Kidney (tissue), 14 donors: ENCODE data around the gene NAT9. TPM values are rescaled to one million over a fixed set of nuclear protein-coding genes. Genes with fewer than 3 reads are reported as not detected.
A peak's percentile ranks its signal among the peaks of the same experiment; 100 is the strongest.

Experiments used
- DNase-seq, 5 donors: peaks; one replicate each; pipeline ENCODE4 v3.0.0-alpha.2; 2013 to 2020
- FAIRE-seq: peaks from 2 replicates; lab custom pipeline; 2012; peaks lifted over from hg19 to GRCh38; lab: Jason Lieb, UNC
- H3K27ac ChIP-seq, 2 donors: one replicate each; pipeline ENCODE4 v1.7.0; 2013; ENCODE audit warnings: low read depth in 2 of 2, low read length in 2 of 2, inconsistent platforms in 1 of 2
- H3K27me3 ChIP-seq: one replicate; pipeline ENCODE4 v1.7.1; 2013; ENCODE audit warnings: low read length, inconsistent platforms; ENCODE audit not compliant: control insufficient read depth, insufficient read depth
- H3K36me3 ChIP-seq, 3 donors: one replicate each; pipeline versions ENCODE4 v1.7.0 to v1.7.1; 2013; ENCODE audit warnings: low read length in 3 of 3, control low read depth in 1 of 3, inconsistent platforms in 1 of 3; ENCODE audit not compliant: insufficient read depth in 3 of 3, control insufficient read depth in 2 of 3
- H3K4me1 ChIP-seq, 3 donors: one replicate each; pipeline versions ENCODE4 v1.7.0 to v1.7.1; 2013; ENCODE audit warnings: low read length in 3 of 3, inconsistent platforms in 1 of 3, low read depth in 1 of 3; ENCODE audit not compliant: control insufficient read depth in 2 of 3, insufficient read depth in 2 of 3
- H3K4me3 ChIP-seq, 3 donors: one replicate each; pipeline versions ENCODE4 v1.7.0 to v1.8.1; 2013; ENCODE audit warnings: low read length in 3 of 3, control low read depth in 1 of 3, inconsistent platforms in 1 of 3
- H3K9ac ChIP-seq, 3 donors: one replicate each; pipeline versions ENCODE4 v1.7.0 to v1.7.1; 2013; ENCODE audit warnings: low read length in 3 of 3, control low read depth in 1 of 3, inconsistent platforms in 1 of 3
- H3K9me3 ChIP-seq, 3 donors: one replicate each; pipeline versions ENCODE4 v1.7.0 to v1.7.1; 2013; ENCODE audit warnings: low read length in 3 of 3, control low read depth in 1 of 3, inconsistent platforms in 1 of 3; ENCODE audit not compliant: control insufficient read depth in 2 of 3, insufficient read depth in 1 of 3
- intact Hi-C: fragments of 100-400 bp; cut with DNase I; formaldehyde crosslinking; loops from one replicate; pipeline ENCODE4 v1.11.1; 2022
- polyA plus RNA-seq: library from polyadenylated mRNA; stranded (reverse); fragments of 350-450 nt; fragmentation: Illumina TruSeq; extraction: RNeasy Lipid Tissue Mini Kit (QIAGEN cat#74804); gene quantifications from one replicate; pipeline ENCODE4 v1.2.3, GENCODE V29; 2014; ENCODE audit warnings: low read depth, low replicate concordance; ENCODE audit not compliant: insufficient read depth
- total RNA-seq: library from RNA; stranded (reverse); fragmentation: NEBNext Ultra II Directional; extraction: Animal tissue kit (Norgen Biotek cat#: 25700); gene quantifications from one replicate; pipeline ENCODE4 v1.2.1, GENCODE V29; 2021
- TF ChIP-seq, protein P1 (sequence below): IDR thresholded peaks from 3 replicates; pipeline ENCODE4 v1.5.1; 2012; ENCODE audit warnings: mild to moderate bottlenecking, moderate library complexity, borderline replicate concordance; ENCODE audit not compliant: insufficient read depth; ENCODE audit errors: extremely low read depth
- donor health status: control.
- donor health status: control.
- donor health status: control.
- donor health status: control.
- donor health status: control.
- donor health status: DM: yes; HTN: yes; CAD: no.
- donor health status: Normal renal cell carcinoma (clear cell type).

NAT9 gene
- total and polyA plus RNA-seq, 2 donors from 2014 or later: 33.5 to 41.5 TPM

DNA sequence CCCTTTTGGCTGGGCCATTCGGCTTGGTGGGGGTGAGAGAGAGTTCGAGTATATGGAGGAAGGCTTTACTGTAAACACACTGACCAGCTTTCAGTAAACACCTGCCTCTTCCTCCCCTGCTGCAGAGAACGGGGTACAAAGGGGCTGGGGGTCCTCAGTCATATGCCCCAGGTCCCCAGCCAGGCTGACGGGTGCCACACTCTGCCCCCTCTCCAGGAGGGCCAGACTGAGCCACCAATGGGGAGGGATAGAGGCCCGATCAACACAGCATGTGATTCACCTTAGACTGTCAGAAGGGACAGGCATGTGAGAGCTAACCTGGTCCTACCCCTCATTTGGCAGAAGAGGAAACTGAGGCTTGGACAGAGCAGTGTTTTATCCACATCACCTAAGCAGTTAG is 14.7 kb downstream of the NAT9 start:
- Histone ChIP-seq H3K9ac (no peak overlapping the region), H3K4me3 (no peak overlapping the region), H3K27me3 (no peaks in the 10 kb centered on the region), H3K36me3 (peaks cover 0 to 4% (median 0%) of the 10 kb centered on the region in 3 donors), H3K9me3 (no peaks in the 10 kb centered on the region), H3K4me1 (peaks cover 2 to 43% (median 30%) of the 10 kb centered on the region in 3 donors), H3K27ac (peak overlapping the region in 1 of 2 donors; percentile 39)
- FAIRE-seq (no peak), DNase-seq (no peak)
- TF ChIP-seq, protein P1, sequence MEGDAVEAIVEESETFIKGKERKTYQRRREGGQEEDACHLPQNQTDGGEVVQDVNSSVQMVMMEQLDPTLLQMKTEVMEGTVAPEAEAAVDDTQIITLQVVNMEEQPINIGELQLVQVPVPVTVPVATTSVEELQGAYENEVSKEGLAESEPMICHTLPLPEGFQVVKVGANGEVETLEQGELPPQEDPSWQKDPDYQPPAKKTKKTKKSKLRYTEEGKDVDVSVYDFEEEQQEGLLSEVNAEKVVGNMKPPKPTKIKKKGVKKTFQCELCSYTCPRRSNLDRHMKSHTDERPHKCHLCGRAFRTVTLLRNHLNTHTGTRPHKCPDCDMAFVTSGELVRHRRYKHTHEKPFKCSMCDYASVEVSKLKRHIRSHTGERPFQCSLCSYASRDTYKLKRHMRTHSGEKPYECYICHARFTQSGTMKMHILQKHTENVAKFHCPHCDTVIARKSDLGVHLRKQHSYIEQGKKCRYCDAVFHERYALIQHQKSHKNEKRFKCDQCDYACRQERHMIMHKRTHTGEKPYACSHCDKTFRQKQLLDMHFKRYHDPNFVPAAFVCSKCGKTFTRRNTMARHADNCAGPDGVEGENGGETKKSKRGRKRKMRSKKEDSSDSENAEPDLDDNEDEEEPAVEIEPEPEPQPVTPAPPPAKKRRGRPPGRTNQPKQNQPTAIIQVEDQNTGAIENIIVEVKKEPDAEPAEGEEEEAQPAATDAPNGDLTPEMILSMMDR: no peak
- intact Hi-C loops: no loop called here

DNA sequence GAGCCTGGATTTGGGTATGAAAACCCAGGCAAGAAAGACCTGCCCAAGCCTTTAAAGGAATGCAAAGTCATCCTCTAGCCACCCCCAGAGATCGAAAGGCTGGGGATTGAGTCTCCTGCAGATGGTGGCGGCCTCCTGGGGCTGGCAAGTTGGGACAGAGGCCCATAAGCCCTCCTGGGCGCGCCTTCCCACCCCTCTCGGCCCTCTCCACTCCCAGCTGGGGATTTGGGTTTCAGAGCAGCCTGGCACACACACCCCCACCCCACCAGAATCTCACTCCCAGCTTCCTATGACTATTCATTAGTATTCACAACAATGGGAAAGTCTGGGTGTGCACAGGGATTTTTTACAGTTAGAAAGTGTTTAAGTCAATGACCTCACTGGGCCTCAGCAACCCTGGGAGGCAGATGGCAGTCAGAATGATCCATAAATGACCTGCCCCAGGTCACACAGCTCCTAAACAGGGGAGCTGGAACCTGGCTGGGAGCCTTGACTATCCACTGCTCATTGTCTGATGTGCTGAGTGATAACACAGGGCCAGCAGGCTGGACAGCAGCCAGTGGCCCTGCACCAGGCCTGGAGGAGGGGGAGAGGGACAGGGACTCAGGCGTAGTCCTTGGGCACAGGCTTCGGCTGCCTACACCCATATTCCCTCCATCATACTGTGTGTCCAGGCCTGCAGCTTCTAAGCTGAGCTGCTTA is 15.6 kb downstream of the NAT9 start:
- no peaks in the 10 kb centered on the region for H3K9me3 ChIP-seq
- intact Hi-C loops: no loop called here
- DNase-seq (peak in 1 of 5 donors; percentile 19), FAIRE-seq (no peak)
- H3K27ac ChIP-seq: peak overlapping the region; percentile 41 to 63
- peaks cover 2 to 43% (median 33%) of the 10 kb centered on the region in 3 donors for H3K4me1 ChIP-seq
- H3K9ac ChIP-seq: no peak overlapping the region
- H3K36me3 ChIP-seq: no peaks in the 10 kb centered on the region
- TF ChIP-seq, protein P1: no peak
- peak overlapping the region in 1 of 3 donors; percentile 11 for H3K4me3 ChIP-seq
- H3K27me3 ChIP-seq: no peaks in the 10 kb centered on the region

- H3K9ac ChIP-seq: no peak overlapping the region
These were observed 16.2 kb downstream of the NAT9 start for GRCh38 chr17:74759941-74760340.

More at GRCh38 chr17:74759941-74760340, 16.2 kb downstream of the NAT9 start:
- Histone ChIP-seq H3K4me3 (peak overlapping the region in 1 of 3 donors; percentile 17), H3K36me3 (peaks cover 0 to under 1% (median 0%) of the 10 kb centered on the region in 3 donors), H3K4me1 (peaks cover 2 to 49% (median 37%) of the 10 kb centered on the region in 3 donors), H3K27ac (peak overlapping the region; percentile 41 to 63), H3K9me3 (no peaks in the 10 kb centered on the region), H3K27me3 (no peaks in the 10 kb centered on the region)
- intact Hi-C loops: no loop called here
- TF ChIP-seq, protein P1: no peak
- FAIRE-seq (no peak), DNase-seq (peak in 3 of 5 donors; percentile 68 to 75 (median 74))
